GM19328 (cell line): ENCODE data around the gene BNIP1.

Source experiments
- ATAC-seq: cut with Tn5 transposase; IDR thresholded peaks from one replicate; pipeline ENCODE4 v1.9.1; 2021; ENCODE audit warnings: mild to moderate bottlenecking, moderate library complexity; ENCODE audit not compliant: unreplicated experiment

Gene BNIP1

DNA sequence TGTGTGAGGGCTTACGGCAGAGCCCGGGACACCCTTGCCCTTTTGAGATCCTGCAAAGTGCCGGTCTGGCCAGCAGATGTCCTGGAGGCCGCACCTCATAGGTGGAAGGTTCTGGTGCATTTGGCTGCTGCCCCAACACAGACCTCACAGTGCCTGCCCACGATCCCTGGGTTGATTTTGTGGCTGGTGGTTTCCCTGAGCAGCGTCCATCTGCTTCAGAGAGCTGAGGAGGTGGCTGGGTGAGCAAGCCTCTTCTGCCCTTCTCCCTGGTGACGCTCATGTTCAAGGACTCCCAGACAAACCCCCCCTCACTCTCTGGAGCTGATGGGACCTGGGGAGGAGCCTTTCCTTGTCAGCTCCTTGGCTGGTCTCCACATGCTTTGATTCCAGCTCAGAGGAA, 18.9 kb downstream of the BNIP1 start:
- ATAC-seq: no peak

DNA sequence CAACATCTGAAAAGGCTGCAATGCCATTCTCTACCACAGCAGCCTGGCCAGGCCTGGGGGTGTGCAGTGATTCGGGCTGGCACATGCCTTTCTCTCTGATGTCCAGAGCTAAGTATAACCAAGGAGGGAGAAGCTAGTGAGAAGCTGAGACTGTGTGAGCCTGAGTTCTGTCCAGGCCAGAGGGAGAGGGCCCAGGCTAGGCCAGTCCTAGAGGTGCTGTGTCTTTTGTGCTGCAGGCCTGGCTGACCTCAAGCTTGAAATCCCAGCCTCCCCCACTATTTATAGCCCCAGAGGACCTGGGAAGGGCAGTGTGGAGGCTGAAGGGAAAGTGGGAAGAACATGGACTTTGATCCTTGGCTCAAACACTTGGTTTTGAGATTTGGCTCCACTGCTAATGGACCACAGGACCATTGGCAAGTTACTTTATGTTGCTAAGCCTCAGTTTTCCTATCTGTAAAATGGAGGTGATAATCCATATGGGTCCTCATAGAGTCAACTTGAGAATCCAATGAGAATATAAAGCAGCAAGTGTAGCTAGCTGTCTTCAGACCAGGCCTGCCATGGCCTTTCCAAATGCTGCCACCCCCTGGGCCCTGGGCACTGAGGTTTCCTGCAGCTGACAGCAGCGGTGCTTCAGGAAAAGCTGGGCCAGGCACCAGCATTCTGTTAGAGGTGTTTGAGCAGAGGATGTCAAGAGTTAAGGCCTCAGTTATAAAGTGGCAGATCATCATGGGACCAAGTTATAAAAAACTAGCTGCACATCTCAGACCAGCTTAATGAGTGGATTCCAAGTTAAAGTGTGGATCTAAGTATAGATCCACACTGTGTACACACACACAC, 21.1 kb downstream of the BNIP1 start:
- no peak for ATAC-seq

DNA sequence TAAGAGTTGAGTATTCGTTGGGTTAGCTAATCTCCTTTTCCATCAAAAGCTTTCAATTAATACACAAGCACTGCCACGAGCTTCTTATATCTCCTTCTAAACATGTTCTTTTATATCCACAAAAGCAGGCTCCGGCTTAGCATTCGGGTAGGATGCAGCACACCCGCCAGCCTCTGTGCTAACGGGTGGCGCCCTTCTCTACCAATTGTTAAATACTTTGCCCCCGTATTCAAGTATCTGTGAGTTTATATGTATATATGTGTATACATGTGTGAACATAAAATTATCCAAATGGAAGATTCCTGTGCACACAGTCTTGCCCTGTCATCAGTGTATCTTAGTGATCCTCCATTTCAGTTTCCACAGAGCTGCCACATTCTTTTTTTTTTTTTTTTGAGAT, 27.8 kb downstream of the BNIP1 start:
- ATAC-seq: no peak

DNA sequence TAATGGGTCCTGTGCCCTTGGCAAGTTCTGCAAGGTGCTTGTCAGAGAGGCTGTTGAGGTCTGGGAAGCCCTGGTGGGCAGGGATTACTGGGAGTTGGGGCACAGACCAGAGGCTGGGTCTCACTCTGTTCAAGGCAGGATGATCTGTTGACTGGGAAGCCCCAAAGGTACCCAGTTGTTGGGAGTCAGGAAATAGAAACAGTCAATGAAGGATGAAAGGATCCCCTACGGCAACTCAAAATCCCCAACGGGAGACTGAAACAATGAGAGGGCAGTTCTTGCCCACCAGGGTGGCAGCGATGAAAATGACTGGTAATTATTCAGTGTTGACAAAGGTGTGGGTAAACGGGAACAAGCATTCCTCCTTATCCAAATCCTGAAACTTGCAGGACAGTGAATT, 31.2 kb downstream of the BNIP1 start:
- ATAC-seq: no peak

DNA sequence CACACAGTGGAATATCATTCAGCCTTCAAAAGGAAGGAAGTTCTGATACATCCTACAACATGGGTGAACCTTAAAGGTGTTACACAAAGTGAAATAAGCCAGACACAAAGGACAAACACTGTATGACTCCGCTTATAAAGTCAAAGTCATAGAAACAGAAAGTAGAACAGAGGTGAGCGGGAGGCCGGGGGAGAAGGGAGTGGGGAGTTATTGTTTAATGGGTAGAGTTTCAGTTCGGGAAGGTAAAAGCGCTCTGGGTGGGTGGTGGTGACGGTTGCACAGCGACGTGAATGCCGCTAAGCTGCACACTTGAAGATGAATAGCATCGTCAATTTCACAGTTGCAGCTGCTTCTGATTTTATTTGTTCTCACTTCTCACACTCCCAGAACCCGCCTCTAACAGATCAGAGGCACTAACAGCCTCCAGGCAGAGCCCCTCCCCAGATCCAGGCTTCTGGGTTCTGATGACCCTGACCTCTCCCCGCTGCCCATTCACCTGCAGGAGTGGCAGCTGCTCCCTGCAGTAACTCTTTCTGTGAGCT, 34.1 kb downstream of the BNIP1 start:
- ATAC-seq: no peak

DNA sequence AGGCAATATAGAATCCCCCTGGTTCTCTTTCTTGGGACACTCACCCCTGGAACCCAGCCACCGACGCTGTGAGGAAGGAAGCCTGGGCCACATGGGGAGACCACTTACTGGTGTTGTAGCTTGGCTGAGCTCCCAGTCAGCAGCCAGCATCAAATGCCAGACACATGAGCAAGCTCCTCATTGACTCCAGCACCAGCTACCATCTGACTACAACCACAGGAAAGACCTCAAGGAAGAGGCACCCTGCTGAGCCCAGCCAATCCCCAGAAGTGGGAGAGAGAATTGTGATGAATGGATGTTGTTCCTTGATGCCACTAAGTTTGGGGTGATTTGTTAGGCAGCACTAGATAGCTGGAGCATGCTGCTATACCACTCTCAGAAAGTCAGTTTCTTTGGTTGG, 36.0 kb downstream of the BNIP1 start:
- ATAC-seq: no peak

DNA sequence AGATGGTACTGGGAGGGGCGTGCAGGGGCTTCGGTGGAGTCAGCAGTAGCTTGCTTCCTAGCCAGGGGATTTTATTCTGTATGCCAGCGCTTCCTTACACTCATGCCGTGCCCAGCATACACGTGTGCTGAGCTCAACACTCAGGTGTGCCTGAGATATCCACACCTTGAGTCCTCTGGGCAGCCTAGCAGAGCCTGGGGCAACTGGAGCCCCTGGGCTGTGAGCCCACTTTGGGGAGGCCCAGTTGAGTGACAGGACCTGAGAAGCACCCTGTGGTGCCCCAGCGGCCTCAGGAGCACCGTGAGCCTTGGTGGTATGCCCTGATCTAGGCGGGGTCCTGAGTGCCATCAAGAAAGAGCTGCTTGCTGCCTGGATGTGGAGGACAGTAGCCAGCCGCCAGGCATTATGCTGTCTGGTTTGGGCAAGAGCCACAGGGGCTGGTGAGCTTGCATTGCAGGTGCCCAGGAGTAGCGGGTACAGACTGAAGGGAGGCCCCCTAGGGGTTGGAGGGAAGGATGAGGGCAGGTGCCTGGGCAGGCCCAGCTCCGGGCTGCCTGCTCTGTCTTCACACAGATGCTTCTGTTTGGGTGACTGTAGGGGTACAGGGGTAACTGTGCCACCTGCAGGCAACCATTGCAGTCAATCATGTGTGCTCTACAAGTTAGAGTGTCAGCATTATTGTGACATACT, 42.9 kb downstream of the BNIP1 start:
- ATAC-seq: no peak

DNA sequence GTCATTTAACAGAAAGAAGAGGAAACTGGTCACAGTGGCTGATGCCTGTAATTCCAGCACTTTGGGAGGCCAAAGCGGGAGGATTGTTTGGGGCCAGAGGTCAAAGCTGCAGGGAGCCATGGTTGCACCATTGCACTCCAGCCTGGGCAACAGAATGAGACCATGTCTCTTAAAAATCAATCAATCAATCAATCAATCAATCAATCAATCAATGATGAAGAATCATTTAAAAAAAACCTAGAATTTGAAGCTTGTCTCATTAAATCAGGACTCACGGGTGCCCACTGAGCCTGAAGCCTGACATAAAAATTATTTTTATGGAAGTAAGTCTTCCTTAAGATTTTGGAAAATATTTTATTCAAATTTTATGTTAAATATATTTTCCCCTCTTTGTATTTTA, 43.9 kb downstream of the BNIP1 start:
- ATAC-seq: no peak

DNA sequence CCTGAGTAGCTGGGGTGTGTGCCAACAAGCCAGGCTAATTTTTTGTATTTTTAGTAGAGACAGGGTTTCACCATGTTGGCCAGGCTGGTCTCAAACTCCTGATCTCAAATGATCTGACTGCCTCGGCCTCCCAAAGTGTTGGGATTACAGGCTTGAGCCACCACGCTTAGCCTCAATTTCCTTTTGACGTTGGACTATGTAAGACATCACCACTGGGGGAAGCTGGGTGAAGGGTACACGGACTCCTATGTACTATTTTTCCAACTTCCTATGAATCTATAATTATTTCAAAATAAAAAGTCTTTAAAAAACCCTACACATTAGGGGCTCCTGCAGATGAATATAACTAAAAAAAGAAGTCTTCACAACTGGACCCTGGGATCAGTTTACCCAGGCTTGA, 46.7 kb downstream of the BNIP1 start:
- no peak for ATAC-seq

DNA sequence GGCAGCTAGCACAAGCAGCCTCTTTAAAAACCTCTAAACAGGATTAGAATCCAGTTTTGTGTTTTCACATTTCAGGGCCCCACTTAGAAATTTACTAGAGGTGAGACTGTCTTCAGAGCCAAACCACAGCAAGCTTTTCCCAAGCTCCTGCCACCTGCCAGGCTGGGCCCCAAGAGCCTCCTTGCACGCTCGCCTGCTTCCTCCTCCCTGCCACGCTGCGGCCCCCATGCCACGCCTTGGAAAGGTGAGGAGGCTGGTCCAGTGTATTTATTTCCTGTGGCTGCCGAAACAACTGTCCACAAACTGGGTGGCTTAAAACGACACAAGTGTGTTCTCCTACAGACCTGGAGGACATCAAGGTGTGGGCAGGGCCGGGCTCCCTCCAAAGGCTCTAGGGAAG, 47.2 kb downstream of the BNIP1 start:
- ATAC-seq: no peak

DNA sequence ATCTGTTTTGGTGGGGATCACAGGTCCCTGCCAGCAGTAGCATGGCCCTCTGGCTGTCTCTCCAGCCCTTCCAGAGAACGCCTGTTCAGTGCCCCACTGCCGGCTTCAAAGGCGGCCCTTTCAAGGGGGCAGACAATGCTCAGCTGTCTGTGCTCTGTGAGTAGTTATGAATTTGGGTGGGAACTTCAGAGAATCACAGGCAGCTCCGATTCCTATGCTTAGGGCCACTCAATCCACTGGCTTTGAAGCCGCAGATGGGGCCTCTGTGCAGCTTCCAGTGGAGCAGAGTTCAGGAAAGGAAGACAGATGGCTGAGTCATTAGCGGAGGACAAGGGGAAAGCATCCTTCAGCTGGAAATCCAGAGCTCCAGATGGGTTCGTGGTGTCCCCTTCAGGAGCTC, 48.2 kb downstream of the BNIP1 start:
- ATAC-seq: no peak

DNA sequence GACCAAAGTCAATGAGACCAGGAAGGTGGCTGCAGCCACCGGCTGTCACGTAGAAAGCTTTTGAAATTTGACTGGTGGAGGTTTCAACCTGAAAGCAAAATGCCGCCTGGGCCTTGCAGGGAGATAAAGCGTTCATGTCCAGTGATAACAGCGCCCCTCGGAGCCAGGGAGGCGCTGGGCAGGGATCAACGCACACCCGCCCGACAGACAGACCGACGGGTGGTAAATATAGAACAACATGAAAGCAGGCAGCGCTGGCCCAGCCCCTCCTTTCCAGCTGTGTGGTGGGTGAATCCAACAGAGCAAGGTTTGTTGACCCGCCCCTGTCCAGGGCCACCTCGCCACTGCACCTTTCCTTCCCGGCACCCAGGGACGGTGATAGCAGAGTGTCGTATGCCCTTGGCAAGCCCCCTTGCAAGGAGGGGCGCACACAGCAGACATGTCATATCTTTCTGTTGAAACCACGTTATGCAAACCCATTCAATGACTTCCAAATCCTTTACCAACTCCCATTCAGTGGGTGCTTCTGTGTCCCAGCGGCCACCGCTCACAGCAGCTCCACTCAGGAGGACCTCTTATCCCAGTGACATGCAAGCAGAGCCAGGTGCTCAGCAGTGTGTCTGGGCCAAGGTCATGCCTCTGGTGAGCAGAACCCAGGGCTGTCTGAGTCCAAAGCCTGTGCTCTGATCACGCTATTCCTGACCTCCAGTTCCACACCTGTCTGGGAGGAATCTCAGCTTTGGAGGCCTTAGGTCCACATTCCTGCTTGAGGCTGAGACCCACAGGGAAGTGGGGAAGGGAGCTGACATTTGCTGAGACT, 52.0 kb downstream of the BNIP1 start:
- ATAC-seq: no peak

DNA sequence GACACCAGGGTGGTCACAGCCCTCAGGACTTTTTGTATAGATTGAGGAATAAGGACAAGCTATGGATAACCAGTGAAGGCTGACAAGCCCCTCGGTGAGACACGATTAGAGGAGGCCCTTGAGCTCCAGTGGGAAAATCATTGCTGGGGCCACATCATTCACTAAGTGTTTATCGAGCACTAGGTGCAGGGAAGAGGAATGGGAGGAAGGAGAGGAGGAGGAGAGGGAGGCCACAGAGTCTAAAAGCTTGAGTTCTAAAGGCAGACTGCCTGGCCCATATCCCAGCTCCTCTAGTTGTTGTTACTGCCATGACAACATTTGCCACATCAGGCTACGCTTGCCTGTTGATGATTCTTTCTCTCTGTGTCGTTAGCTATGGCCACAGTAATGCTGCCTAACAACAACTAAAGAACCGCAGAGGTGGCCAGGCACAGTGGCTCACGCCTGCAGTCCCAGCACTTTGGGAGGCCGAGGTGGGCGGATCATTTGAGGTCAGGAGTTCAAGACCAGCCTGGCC, 53.1 kb downstream of the BNIP1 start:
- no peak for ATAC-seq

DNA sequence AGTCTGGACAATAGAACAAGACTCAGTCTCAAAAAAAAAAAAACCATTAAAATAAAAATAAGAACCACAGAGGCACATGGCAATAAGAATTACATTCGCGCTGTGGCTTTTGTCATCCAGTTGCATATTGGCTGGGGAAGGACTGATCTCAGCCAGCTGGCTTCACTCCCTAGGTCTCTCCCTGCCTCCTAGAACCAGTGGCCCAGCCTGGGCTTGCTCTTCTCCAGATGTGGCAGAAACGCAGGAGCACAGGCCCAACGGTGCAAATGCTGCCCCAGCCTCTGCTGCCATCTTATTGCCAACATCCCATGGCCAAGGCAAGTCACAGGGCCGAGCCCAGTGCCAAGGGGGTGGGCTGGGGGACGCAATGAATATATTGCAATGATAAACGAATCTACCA, 53.7 kb downstream of the BNIP1 start:
- no peak for ATAC-seq

DNA sequence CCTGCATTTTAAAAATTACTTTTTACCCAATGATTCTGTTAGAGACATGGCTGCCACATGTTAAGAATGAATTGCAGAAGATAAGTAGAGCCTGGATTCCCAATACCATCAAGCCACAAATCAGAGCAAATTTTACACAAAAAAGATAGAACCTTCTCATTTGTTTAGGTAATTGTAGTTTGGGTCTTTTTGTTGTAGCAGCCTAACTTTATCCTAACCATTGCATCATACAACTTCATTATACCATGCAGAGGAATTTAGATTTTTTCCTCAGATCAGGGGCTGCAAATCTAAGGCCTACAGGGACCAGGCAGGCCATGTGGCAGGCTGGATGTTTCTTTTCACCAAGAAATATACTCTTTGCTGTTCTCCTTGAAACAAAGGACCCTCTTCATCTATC, 56.0 kb downstream of the BNIP1 start:
- no peak for ATAC-seq

DNA sequence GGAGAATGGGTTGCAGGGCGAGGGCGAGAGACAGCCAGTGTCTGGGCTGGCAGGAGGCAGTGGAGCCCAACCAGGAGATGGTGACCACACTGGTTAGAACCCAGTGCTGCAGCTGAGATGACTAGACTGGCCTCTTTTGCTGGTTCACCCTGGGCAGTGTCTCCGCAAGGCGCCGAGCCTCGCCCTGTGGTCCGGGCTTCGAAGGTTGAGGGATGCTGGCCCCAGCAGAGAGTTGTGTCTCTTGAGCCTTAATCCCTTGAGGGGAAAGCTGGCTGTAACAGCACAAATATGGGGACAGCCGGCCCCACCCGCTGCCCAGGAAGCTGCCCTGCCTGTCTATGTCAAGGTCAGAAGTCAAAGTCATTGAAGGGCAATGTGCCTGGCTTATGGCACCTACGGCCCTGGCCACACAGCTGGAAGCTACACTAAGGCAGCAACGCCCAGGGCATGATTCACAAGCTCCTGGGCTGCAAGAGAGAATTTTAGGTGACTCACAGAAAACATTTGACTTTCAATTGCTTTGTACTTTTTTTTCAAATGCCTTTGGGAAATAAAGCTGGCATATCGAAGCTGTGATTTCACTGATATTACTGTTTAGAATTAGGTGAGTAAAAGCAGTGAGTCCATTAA, 57.4 kb downstream of the BNIP1 start:
- ATAC-seq: no peak

DNA sequence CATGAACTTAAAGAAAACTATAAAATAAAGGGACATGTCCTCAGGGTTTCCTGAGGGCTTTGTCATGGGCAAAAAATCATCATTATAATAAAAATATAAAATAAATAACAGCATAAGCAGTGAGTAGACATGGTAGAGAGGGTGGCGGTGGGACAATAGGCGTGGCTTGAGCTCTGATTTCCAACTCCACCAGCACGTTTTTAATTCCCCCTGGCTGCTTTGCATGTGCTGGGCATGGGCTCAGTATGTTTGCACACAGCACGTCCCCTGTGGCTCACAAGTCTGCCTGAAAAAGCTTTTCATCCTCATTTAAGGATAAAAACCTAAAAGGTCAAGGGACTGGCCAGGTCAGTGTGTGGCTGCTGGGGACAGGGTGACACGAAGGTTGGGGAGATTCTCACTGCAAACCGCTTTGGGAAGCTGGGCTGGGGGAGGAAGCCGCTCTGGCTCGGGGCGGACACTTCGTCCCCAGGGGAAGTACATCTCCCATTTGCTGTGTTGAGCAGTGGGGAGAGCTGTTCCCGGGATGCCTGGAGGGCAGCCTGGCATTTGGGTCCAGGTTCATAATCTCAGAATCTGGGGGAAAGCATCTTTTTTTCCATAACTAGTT, 58.0 kb downstream of the BNIP1 start:
- no peak for ATAC-seq

DNA sequence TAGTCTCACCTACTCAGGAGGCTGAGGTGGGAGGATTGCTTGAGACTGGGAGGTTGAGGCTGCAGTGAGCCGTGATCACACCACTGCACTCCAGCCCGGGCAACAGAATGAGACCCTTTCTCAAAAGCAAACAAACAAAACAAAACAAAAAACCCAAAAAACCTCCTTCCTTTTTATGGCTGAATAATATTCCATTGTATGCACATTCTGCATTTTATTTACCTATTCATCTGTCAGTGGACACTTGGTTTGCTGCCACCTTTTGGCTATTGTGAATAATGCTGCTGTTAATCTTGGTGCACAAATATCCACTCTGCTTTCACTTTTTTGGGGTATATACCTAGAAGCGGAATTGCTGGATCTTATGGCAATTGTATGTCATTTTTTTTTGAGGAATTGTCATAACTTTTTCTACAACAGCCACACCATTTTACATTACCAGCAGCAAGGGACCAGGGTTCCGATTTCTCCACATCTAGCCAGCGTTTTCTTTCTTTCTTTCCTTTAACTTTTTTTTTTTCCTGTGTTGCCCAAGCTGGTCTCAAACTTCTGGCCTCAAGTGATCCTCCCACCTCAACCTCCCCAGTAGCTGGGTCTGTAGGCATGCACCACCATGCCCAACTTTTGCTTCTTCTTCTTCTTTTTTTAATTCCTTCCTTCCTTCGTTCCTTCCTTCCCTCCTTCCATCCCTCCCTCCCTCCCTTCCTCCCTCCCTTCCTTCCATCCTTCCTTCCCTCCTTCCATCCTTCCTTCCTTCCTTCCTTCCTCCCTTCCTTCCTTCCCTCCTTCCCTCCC, 60.1 kb downstream of the BNIP1 start:
- ATAC-seq: no peak

DNA sequence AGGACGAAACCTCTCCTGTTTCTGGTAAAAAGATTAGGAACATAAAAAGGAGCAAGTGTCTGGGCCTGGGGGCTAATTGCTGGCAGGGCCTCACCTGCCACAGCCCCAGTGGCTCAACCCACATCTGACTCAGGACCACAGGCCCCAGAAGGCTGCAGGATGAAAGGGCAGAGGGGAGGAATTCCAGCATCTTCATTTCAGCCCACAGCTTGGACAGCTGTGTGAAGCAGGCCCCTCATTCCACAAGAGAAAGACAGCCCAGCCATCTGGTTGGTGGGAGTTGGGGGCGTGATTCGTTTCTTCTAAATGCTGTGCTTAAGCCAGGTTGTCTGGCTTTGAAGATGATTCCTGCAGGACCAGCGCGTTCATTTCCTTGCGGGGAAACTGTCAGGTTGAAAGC, 61.6 kb downstream of the BNIP1 start:
- no peak for ATAC-seq

DNA sequence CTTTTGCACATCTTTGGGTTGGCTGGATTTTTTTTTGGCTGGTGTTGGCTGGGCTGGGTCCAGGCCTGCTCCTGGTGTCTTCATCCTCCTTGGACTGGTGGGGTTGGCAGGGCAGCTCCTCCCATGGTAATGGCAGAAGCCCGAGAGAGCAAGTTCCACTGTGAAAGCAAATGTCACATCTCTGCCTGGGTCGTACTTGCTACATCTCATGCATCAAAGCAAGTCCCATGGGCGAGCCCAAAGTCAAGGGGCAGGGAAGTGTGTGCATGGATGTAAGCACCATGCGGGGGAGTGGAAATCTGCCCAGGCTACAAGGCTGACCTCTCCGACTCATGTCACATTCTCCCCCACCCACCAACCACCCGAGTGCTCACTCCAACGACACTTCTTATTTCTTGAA, 64.0 kb downstream of the BNIP1 start:
- ATAC-seq: no peak
